Measurements from ENCODE around the gene GPR137C.

The GPR137C gene, protein sequence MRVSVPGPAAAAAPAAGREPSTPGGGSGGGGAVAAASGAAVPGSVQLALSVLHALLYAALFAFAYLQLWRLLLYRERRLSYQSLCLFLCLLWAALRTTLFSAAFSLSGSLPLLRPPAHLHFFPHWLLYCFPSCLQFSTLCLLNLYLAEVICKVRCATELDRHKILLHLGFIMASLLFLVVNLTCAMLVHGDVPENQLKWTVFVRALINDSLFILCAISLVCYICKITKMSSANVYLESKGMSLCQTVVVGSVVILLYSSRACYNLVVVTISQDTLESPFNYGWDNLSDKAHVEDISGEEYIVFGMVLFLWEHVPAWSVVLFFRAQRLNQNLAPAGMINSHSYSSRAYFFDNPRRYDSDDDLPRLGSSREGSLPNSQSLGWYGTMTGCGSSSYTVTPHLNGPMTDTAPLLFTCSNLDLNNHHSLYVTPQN

DNA sequence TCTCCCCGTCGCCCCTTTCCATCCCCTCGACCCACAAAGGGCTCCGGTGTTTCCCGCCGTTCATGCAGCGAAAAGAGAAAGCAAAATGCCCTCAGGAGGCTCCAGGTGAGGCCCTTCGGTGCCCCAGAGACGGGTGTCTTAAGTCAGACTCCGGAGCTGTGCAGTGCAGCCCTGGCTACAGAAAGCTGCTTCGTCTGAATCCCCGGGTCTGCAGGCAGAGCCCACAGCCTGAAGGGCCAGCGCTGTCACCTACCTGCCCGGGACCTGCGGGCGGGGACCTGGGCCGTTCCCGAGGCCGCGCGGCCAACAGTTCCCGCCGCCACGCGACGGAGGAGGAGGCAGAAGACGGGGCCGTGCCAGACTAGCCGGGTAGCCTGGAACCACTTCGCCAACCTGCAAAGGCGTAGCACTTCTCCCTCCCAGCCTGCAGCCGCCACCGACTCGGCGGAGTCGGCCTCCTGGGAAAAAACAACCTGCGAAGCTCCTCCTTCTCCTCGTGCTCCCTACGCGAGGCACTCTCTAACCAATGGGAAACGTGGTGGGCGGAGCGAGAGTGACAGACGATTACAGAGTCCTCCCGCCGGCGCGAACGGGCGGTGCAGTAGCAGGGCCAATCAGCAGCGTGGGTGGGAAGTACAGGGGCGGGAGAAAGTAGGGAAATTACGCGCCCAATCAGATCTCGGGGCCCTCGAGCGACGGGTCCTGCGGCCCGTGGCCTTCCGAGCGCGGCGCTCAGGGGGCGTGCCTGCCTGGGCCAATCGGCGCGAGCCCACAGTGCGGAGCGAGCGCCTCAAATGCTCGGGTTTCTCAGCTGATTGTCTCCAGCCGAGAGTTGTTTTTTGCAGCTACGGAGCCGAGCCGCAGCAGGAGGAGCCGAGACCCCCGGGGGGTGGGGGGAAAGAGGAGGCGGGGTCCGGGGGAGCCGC, at the start of gene GPR137C, which contains the start of gene TXNDC16:
GPR137C (plus strand) TSS at position 774 of the 926 bp plus-strand sequence. CDS start 312 bp downstream, outside the sequence.
TXNDC16 (minus strand) TSS at position 443 of the 926 bp plus-strand sequence. CDS start 8,948 bp downstream, outside the sequence.
- DNase-seq, result peak; percentile 98

DNA sequence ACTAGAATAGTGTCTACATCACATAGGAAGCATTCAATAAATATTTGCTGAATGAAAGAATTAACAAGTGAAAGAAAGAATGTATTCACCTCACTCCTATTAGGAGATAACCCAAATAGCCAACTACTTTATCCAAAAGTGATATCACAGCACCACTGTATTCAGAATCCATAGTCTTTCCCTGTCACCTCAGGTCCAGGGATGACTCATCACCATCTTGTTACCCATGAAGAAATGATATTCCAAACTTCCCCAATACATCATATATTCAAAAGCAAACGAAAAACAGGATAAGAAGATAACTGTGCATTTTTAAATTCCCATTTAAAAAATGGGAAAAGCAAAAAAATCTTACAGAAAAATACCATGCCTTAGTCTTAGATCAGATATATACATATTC, 39.4 kb upstream of the GPR137C start:
- no peak for DNase-seq

DNA sequence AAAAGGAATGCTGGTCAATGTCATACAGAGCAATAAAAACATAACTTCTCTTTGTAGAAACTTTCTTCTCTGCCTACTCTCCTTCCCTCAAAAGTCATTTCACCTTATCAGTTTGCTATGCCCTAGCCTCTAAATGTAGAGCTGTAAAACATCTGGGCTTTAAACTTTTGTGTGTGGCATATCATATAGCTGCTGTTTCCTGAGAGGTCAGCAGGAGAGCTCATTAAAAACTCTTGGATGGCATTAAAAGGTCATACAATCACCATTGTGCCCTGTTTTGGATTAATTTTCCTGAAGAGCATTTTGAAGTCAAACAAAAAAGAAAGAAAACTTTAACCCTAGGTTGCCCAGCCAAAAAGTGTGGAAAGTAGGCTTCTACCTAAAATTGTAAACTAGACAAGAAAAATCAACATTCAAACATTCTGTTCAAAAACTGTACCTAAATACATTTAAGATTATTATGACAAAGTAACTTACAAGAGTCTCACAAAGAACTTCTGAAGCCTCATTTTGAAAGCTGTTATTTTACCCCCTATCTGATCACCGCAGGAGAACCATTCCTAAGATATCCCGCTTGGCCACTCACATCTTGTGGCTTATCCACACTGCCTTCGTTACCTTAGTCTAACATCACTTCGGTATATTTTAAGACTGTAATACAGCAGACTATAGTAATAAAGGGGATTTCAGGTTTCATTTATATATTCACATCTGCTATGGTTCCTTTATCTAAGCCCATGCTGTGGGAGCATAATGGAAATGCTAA, 38.4 kb upstream of the GPR137C start:
- no peak for DNase-seq

DNA sequence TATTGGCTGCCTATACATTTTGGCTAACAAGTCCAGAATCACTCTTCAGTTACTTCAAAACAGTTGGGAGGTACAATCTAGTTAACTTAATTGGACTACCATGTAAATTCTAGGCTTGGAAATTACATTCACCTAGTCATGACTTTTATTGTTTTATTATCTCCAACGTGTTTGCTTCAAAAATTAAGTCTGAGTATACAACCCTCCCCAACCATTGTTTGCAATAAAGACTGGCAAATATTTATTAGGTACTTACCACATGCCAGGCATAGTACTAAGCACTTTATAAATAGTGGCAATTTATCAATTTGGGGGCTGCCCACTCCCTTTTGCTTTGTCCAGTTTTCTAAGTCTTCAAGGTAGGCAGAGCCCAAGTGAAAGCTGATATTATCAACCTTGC, 30.6 kb upstream of the GPR137C start:
- DNase-seq, result no peak

DNA sequence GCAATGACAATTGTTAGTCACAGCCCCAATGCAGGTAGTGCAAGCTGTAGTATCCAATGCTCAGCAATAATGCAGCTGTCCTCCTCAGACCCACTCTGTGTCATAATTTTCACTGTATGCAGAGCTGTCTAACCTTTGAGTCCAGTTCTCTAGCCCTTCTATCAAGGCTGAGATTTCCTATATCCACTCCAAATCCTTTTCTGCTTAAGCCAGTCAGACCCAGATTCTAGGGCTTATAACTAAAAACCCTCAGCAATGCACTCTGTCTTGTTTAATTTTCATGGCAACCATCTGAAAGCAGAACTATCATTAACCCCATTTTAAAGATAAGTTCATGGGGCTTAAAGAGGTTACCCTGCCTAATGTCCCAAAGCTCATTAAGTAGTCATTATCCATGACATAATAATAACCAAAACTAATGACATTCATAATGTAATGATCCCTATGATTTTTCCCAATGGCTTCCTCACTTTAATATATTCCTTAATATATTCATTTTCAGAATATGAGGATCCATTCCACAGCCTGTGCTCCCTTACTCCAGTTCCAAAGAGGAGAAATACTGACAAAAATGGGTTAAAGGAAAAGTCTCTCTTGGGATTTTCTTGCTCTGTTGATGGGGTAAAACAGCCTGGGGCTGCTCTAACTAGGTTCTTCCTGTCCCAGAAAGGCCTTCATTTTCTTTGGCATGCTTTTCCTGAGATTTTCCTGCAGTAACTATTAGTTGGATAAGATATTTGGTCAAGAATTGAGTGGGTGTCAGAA, 29.9 kb upstream of the GPR137C start:
- no peak for DNase-seq

DNA sequence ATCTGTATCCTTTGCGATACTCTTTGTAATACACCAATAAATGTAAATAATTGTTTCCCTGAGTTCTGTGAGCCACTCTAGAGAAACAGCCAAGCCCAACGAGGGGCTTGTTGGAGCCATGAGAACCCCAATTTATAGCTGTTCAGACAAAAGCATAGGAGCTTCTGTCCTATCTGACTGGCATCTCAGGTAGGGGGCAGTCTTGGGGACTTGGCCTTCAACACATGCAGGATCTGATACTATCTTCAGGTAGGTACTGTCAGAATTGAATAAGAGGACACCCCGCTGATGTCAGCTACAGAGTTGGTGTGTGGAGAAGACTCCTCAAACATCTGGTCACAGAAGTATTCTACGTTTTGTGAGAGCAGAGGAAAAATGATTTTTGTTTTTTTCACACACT, 25.6 kb upstream of the GPR137C start:
- DNase-seq, result no peak

DNA sequence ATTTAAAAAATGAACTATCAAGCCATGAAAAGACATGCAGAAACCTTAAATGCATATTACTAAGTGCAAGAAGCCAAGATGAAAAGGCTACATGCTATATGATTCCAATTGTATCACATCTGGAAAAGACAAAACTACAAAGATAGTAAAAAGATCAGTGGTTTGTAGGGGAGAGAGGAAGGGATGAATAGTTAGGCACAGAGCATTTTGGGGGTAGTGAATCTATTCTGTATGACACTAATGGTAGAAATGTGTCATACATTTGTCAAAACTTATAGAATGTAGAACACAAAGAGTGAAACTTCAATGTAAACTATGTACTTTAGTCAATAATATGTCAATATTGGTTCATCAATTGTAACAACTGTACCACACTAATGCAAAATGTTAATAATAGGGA, 21.2 kb upstream of the GPR137C start:
- DNase-seq, result no peak

DNA sequence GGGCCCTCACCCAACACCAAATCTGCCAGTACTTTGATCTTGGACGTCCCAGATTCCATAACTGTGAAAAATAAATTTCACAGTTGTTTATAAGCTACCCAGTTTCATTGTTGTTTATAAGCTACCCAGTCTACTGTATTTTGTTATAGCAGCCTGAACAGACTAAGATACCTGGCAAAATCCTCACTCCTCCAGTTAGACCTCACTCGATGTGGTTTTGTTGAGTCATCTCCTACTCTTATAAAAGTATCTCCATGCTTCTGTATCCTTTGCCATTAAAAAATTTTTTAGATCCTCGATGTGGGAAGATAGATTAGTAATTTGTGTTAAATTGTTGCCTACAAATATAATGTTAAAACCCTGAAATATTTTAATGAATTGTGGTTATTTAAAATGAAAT, 16.4 kb upstream of the GPR137C start:
- no peak for DNase-seq

DNA sequence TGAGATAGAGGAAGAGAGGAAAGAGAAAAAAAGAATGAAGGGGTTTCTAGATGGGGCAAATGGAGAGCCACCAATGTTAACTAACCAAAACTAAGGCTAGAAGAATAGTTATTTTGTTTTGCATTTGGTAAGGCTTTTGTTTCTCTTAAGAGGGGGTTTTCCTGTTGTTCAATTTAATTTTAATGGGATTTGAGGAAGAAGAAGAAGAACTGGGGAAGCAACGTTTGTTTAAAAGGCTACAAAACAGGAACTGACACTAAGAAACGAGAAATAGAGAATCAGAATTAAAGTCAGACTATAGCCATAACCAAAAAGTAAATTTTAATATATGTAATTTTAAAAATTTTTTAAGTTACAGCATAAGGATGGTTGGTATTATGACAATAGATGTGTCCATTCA, 14.0 kb upstream of the GPR137C start:
- DNase-seq, result no peak

DNA sequence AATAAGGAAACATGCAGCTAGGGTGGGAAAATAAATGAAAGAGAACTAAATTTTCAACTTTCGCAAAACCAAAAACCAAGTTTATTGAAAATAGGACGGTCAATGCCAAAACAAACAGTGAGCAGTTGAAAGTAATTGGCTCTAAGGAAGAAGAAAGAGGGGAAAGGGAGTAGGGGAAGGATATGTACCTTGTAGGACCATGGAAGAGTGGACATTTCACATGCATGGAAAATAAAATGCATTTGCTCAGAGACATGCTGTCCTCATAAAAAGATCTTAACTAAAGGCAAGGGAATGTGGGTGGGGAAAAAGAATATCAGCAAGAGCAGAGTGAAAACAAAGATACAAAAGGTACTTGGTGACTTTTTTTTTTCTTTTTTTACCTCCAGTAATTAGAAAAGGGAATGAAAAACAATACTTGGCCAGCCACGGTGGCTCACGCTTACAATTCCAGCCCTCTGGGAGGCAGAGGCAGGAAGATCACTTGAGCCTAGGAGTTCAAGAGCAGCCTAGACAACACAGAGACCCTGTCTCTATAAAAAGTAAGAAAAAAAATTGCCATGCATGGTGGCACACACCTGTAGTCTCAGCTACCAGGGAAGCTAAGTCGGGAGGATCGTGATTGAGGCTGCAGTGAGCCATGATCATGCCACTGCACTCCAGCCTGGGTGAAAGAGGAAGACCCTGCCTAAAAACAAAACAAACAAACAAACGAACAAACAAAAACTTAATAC, 6.9 kb upstream of the GPR137C start:
- DNase-seq, result no peak

DNA sequence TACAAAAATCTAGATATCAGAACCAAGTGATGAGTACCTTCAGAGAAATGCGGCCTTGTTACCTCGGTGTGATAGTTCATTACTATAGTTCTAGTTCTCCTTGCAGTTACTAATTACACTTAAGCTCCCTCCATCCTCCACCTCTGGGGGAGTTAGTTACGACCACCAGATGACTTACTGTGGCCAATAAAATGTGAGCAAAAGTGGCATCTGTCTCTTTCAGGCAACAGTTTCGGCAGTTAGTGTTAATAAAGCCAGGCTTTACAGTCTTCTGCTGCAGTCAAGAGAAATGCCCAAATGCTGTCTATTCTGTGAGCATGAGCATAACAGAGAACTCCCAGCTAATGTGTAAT, 6.3 kb upstream of the GPR137C start:
- no peak for DNase-seq

DNA sequence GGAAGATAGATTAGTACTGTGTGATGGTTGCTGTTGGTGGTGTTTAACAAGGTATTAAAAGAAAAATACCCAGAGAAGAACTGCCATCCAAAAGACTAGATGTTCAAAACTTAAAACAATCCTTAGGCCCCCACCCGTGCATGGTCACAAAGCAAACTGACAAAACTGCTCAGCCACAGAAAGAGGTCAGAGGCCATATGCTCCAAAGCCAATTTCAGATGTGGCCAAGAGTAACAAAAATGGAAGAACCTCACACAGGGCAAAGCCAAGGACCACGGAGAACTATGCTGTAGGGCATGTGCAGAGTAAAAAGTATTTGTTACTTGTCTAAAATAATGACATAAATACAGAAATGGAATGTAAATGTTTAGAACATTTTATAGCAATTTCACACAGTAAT, 5.6 kb upstream of the GPR137C start:
- no peak for DNase-seq

DNA sequence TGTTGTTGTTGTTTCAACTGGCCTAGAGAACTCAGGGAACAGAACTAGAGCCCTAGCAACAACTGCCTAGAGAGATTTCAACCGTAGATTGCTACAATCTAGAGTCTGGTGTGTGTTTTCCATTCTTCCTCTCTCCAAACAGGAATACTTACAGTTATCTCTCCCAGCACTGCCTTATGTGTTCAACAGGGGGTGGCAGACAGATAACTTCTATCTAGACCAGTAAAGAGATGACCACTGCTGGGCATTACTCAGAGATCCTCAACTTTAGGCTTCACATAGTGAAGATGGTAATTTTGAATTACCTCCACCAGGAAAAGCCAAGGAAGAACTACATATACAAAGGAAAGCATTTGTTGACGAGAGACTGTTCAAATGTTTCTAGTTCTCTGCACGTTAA, 5.1 kb upstream of the GPR137C start:
- no peak for DNase-seq

DNA sequence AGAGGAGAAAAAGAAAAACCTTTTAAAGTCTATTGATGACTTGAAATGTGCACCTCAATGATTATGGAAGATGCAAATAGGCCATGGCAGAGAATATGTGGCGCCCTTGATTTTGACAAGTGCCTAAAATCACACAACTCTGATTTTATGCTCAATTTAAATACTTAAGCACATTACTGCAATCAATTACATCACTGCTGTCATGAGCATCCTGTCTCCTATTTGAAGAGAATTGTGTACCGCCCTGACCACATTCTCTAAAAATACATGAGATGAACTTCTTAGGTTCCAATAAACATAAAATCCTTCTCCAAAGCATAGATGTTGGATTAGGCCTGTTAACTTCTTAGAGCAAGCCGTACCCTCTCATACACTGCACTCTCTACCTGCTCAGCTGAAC, 2.0 kb upstream of the GPR137C start:
- no peak for DNase-seq

DNA sequence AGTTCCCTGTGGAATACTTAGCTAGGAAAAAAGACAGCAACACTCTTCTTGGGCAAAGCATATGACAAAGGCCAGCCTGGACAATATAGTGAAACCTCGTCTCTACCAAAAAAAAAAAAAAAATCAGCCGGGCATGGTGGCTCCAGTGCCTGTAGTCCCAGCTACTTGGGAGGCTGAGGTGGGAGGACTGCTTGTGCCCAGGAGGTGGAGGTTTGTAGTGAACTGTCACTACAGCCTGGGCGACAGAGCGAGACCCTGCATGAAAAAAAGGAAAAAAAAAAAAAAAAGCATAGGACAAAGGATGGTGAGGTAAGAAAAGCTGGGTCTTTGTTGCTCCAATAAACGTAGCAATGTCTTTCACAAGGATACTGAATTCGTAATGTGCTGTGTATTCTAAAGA, 1.4 kb upstream of the GPR137C start:
- no peak for DNase-seq

DNA sequence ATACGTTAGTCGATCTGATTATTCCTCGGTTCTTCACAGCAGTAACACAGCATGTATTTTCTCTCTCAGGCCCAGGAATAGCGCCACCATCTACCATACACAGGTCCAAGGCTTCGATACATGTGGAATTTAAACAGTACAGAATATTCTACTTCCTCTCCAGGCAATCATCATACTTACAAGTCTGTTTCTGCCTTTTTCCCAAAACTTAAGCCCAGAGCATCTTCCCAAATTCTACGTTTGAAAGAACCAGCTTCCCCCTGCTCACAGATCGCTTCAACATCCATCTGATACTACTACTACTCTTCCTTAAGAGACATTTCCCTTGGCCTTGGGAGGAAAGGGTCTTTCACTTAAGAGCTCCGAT, 957 bp upstream of the GPR137C start:
- peak; percentile 55 for DNase-seq

DNA sequence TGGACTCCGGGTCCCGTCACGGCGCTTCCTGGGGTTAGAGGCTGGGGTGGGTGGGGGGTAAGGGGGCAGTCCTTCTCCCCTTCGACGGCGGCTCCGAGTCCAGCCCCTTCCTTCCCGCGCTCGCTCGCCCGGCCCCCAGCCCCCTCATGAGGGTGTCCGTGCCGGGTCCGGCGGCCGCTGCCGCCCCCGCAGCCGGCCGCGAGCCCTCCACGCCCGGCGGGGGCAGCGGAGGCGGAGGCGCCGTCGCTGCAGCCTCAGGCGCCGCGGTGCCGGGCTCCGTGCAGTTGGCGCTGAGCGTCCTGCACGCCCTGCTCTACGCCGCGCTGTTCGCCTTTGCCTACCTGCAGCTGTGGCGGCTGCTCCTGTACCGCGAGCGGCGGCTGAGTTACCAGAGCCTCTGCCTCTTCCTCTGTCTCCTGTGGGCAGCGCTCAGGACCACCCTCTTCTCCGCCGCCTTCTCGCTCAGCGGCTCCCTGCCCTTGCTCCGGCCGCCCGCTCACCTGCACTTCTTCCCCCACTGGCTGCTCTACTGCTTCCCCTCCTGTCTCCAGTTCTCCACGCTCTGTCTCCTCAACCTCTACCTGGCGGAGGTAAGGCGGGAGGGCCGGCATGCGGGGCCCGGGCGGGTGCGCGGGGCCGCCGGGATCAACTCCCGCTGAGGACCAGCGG, 500 bp downstream of the GPR137C start:
- peak; percentile 10 for DNase-seq

DNA sequence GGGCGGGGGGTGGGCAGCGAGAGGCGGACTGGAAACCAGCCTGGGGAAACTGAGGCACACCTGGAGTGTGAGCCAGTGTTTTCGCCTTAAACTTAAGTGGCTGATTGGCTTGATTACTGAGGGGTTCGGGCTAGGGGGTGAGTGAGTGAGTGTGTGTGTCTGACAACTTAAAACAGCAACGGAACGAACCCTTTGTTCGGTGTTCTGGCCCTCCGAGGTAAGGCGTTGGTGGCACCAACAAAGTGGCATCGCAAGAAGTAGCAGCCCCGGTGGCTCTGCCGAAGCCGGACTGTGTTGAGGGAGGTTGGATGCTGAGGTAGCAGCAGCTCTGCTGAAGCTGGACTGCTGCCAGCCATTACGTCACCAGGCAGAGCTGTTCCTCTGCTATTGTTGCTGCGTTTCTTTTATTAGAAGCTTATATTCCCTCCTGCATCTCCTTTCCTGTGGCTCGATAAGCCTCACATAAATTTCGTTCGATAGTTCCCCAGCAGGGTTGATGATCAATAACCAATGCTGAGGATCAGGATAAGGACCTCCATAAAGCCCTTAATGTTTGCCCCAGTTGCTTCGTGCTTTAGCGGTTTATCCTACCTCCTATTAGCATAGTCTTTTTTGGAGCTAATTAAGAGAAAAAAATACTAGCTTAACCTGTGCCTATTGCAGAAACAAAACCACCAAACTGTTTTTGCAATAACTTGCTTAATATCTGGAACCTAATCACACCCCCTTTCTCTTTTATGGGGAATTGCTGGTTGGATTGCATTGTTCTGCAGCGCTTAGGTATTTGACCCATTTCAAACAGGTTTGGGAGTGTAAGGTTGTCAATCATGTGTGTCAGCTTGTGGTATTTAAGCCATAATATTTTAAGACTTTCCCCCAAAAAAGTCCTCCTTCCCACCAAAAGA, 1.3 kb downstream of the GPR137C start:
- DNase-seq, result peak; percentile 36

DNA sequence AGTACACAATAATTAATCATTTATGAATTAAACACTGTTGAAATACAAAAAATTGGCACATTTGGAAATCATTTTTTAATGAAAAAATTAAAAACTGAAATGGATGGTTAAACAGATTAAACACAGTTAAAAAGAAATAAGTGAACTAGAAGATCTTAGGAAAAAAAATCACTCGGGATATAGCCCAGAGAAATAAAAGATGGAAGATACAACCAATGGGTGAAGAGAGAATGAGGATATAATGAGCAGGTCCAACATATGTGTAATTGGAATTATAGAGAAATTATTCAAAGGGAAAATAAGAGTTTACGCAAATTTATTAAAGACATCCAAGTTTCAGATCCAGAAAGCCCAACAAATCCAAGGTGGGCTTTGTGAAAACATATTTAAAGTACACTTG, 6.1 kb downstream of the GPR137C start:
- DNase-seq, result no peak

DNA sequence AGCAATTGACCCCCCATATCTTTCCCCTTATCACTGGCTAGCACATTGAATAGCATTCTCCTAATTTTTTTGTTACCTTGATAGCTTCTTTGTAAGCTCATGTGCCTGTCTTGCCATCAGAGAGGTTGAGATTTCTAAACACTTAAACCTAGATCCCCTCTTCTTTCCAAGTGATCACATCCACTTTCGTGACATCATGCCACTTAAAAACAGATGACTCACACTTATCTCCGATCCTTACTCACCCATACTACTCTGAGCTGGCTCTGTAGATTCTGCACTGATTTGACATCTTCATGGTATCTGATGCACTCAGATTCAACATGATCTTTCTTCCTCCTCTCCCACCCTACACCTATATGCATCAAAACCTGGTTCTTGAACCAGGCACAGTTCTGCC, 10.5 kb downstream of the GPR137C start:
- no peak for DNase-seq

Data from KG1 (cell line).